Type B pancreatic cell (in vitro differentiated cells): Measurements from ENCODE around the gene CACNA1C. TPM values are rescaled to one million over a fixed set of nuclear protein-coding genes. Genes with fewer than 3 reads are reported as not detected.
A peak's percentile ranks its signal among the peaks of the same experiment; 100 is the strongest.

Experiments used
- DNase-seq: peaks from one replicate; pipeline ENCODE4 v3.0.0; 2021; ENCODE audit warnings: mixed read lengths; ENCODE audit not compliant: unreplicated experiment; ENCODE audit errors: extremely low spot score
- H3K27ac Mint-ChIP-seq: 2 replicates; pipeline ENCODE4 v1.8.0; 2021; ENCODE audit warnings: mild to moderate bottlenecking, mixed read lengths
- H3K27me3 Mint-ChIP-seq: 2 replicates; pipeline ENCODE4 v1.8.0; 2021; ENCODE audit warnings: mixed read lengths
- H3K36me3 Mint-ChIP-seq: 2 replicates; pipeline ENCODE4 v1.8.0; 2021; ENCODE audit warnings: mixed read lengths
- H3K4me1 Mint-ChIP-seq: one replicate; pipeline ENCODE4 v1.8.0; 2021; ENCODE audit warnings: mixed read lengths; ENCODE audit not compliant: unreplicated experiment
- H3K4me3 Mint-ChIP-seq: 2 replicates; pipeline ENCODE4 v1.8.0; 2021; ENCODE audit warnings: mild to moderate bottlenecking, mixed read lengths
- H3K9me3 Mint-ChIP-seq: 2 replicates; pipeline ENCODE4 v1.8.0; 2021; ENCODE audit warnings: mixed read lengths
- long read RNA-seq: library from polyadenylated mRNA; unstranded; transcript quantifications from one replicate; pipeline ENCODE4 v2.0.0, GENCODE V29; 2020
- total RNA-seq: library from RNA; stranded (reverse); gene quantifications from 2 replicates; pipeline ENCODE4 v1.2.1, GENCODE V29; 2021; ENCODE audit warnings: low replicate concordance
- TF ChIP-seq, protein P1 (sequence below): fragments of 200-600 bp; sonication (generic); conservative IDR thresholded peaks from 2 replicates; pipeline ENCODE4 v1.5.0; 2021; ENCODE audit warnings: antibody characterized with exemption, mild to moderate bottlenecking

The CACNA1C gene
- 12.7 and 14.3 TPM in 2 replicates for total RNA-seq
- long read RNA-seq, partial matches to known transcripts = 1 of 9 reads
- long read RNA-seq, other reads (novel, unspliced or antisense) = 8 of 9 reads

GRCh38 chr12:2052826-2053678, at the start of gene CACNA1C:
CACNA1C (plus strand) TSS chr12:2052987; CDS start chr12:2053563, 576 bp downstream.
- peaks cover 29% of the 10 kb centered on the region for H3K4me1 Mint-ChIP-seq
- no peaks in the 10 kb centered on the region for H3K9me3 Mint-ChIP-seq
- TF ChIP-seq, protein P1, sequence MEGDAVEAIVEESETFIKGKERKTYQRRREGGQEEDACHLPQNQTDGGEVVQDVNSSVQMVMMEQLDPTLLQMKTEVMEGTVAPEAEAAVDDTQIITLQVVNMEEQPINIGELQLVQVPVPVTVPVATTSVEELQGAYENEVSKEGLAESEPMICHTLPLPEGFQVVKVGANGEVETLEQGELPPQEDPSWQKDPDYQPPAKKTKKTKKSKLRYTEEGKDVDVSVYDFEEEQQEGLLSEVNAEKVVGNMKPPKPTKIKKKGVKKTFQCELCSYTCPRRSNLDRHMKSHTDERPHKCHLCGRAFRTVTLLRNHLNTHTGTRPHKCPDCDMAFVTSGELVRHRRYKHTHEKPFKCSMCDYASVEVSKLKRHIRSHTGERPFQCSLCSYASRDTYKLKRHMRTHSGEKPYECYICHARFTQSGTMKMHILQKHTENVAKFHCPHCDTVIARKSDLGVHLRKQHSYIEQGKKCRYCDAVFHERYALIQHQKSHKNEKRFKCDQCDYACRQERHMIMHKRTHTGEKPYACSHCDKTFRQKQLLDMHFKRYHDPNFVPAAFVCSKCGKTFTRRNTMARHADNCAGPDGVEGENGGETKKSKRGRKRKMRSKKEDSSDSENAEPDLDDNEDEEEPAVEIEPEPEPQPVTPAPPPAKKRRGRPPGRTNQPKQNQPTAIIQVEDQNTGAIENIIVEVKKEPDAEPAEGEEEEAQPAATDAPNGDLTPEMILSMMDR = peak; percentile 56
- DNase-seq = peak; percentile 77
- peaks cover 85% of the 10 kb centered on the region for H3K27me3 Mint-ChIP-seq
- H3K4me3 Mint-ChIP-seq = peak within 1 kb of the TSS; percentile 95
- H3K36me3 Mint-ChIP-seq = peaks cover 10% of the 10 kb centered on the region
- H3K27ac Mint-ChIP-seq = peak within 1 kb of the TSS; percentile 70

DNA sequence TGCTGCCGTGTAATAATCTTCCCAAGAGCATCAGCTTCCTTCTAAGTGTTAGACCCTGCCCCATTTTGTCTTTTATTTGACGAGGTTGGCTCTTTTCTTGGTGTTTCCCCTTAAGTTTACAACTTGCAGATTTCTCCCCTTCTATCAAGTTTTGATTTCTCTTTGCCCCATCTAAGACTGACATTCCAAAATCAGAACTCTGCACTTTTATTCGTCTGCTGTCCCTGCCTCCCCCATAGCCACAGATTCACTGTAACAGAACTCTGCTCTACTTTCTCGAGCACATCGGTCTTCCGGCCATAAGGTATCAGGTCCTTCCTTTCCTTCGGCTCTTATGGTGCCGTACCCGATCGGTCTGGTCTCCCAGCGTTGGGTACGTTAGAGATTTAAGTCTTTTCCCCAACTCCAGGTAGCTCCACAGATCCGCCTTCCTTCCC, 49.1 kb upstream of the CACNA1C start:
- H3K4me1 Mint-ChIP-seq = no peaks in the 10 kb centered on the region
- TF ChIP-seq, protein P1 = no peak
- no peaks in the 10 kb centered on the region for H3K9me3 Mint-ChIP-seq
- DNase-seq = no peak
- peak overlapping the region; percentile 100 for H3K4me3 Mint-ChIP-seq
- peak overlapping the region; percentile 98 for H3K27ac Mint-ChIP-seq
- H3K36me3 Mint-ChIP-seq = peaks cover 3% of the 10 kb centered on the region
- H3K27me3 Mint-ChIP-seq = no peaks in the 10 kb centered on the region

GRCh38 chr12:2004113-2004929, 48.5 kb upstream of the CACNA1C start, which contains the start of gene DCP1B:
DCP1B (minus strand) TSS chr12:2004457; CDS start chr12:2004431, 26 bp downstream.
- Mint-ChIP-seq H3K36me3 (peaks cover 3% of the 10 kb centered on the region), H3K27me3 (no peaks in the 10 kb centered on the region), H3K27ac (peak within 1 kb of the TSS; percentile 98), H3K9me3 (no peaks in the 10 kb centered on the region), H3K4me3 (peak within 1 kb of the TSS; percentile 100), H3K4me1 (peaks cover under 1% of the 10 kb centered on the region)
- TF ChIP-seq, protein P1 = peak; percentile 57
- peak; percentile 96 for DNase-seq

- Mint-ChIP-seq H3K27ac (no peak overlapping the region), H3K4me1 (peaks cover 7% of the 10 kb centered on the region), H3K9me3 (no peaks in the 10 kb centered on the region), H3K27me3 (no peaks in the 10 kb centered on the region), H3K36me3 (peaks cover 3% of the 10 kb centered on the region), H3K4me3 (no peak overlapping the region)
- TF ChIP-seq, protein P1 = no peak
- DNase-seq = no peak
Observed at GRCh38 chr12:2008677-2009076, 44.1 kb upstream of the CACNA1C start.

- Mint-ChIP-seq H3K27me3 (no peaks in the 10 kb centered on the region), H3K27ac (no peak overlapping the region), H3K4me3 (no peak overlapping the region), H3K4me1 (peaks cover 7% of the 10 kb centered on the region), H3K9me3 (no peaks in the 10 kb centered on the region), H3K36me3 (no peaks in the 10 kb centered on the region)
- TF ChIP-seq, protein P1 = no peak
- DNase-seq = no peak
Observed at GRCh38 chr12:2009623-2010022, 43.2 kb upstream of the CACNA1C start.
